ENCODE data around the gene CHST4.
"Not testable (repeated sequence)": the region's sequence is repeated elsewhere in the genome, so short reads cannot be mapped to it uniquely, and the experiment has no call there.

CHST4 gene
- 0 reads per million in 2 experiments for total RNA-seq

- no peak for DNase-seq (ENCODE audit: low read depth)
Observed at GRCh38 chr16:71526111-71526631, at the start of gene CHST4. TSS of gene CHST4 (plus strand) at chr16:71526426. CDS start at chr16:71536678, 10,252 bp downstream.

GRCh38 chr16:71476457-71477124 lies 49.6 kb upstream of the CHST4 start:
- no peak for DNase-seq (ENCODE audit: low read depth)

- DNase-seq (ENCODE audit: low read depth) = no peak
Observed at GRCh38 chr16:71479420-71479819, 46.8 kb upstream of the CHST4 start.

- DNase-seq (ENCODE audit: low read depth) = no peak
Observed at GRCh38 chr16:71480956-71481355, 45.3 kb upstream of the CHST4 start.

- DNase-seq (ENCODE audit: low read depth) = no peak
Observed at GRCh38 chr16:71482569-71482968, 43.7 kb upstream of the CHST4 start.

GRCh38 chr16:71484006-71484893 lies 42.0 kb upstream of the CHST4 start:
- peak; percentile 75 for DNase-seq (ENCODE audit: low read depth)

- DNase-seq (ENCODE audit: low read depth) = no peak
Observed at GRCh38 chr16:71489122-71489521, 37.1 kb upstream of the CHST4 start, which contains the start of gene ZNF19. TSS of gene ZNF19 (minus strand) at chr16:71489324. CDS start at chr16:71482114, 7,210 bp downstream.

GRCh38 chr16:71490361-71490760 lies 35.9 kb upstream of the CHST4 start:
- no peak for DNase-seq (ENCODE audit: low read depth)

- no peak for DNase-seq (ENCODE audit: low read depth)
Observed at GRCh38 chr16:71491054-71491453, 35.2 kb upstream of the CHST4 start.

GRCh38 chr16:71492786-71493185 lies 33.4 kb upstream of the CHST4 start:
- DNase-seq (ENCODE audit: low read depth) = no peak

- DNase-seq (ENCODE audit: low read depth) = no peak
Observed at GRCh38 chr16:71493213-71493612, 33.0 kb upstream of the CHST4 start.

GRCh38 chr16:71498031-71498430 lies 28.2 kb upstream of the CHST4 start:
- no peak for DNase-seq (ENCODE audit: low read depth)

GRCh38 chr16:71499775-71500364 lies 26.4 kb upstream of the CHST4 start:
- DNase-seq (ENCODE audit: low read depth) = peak; percentile 31

- DNase-seq (ENCODE audit: low read depth) = no peak
Observed at GRCh38 chr16:71500964-71501363, 25.3 kb upstream of the CHST4 start.

- no peak for DNase-seq (ENCODE audit: low read depth)
Observed at GRCh38 chr16:71501547-71501946, 24.7 kb upstream of the CHST4 start.

- DNase-seq (ENCODE audit: low read depth) = not testable (repeated sequence)
Observed at GRCh38 chr16:71504051-71504450, 22.2 kb upstream of the CHST4 start.

GRCh38 chr16:71504901-71505300 lies 21.3 kb upstream of the CHST4 start:
- no peak for DNase-seq (ENCODE audit: low read depth)

GRCh38 chr16:71507061-71507460 lies 19.2 kb upstream of the CHST4 start:
- DNase-seq (ENCODE audit: low read depth) = no peak

GRCh38 chr16:71513302-71513701 lies 12.9 kb upstream of the CHST4 start:
- DNase-seq (ENCODE audit: low read depth) = no peak

- DNase-seq (ENCODE audit: low read depth) = no peak
Observed at GRCh38 chr16:71514476-71514875, 11.8 kb upstream of the CHST4 start.

GRCh38 chr16:71515026-71515425 lies 11.2 kb upstream of the CHST4 start:
- DNase-seq (ENCODE audit: low read depth) = no peak

- DNase-seq (ENCODE audit: low read depth) = no peak
Observed at GRCh38 chr16:71520550-71520949, 5.7 kb upstream of the CHST4 start.

Measured in T follicular helper cell (primary cell).